Lung (tissue), 12 donors: ENCODE results near the gene RAB13. TPM values are rescaled to one million over a fixed set of nuclear protein-coding genes. Genes with fewer than 3 reads are reported as not detected.

Experiments used
- ATAC-seq: fragments of 200-7000 bp; cut with Tn5 transposase; one replicate; pipeline ENCODE4 v1.9.1; 2020; ENCODE audit warnings: moderate number of reproducible peaks; ENCODE audit not compliant: insufficient read depth, low FRiP score
- DNase-seq, 3 donors: peaks; one replicate each; pipeline ENCODE4 v3.0.0-alpha.2; 2013 to 2017
- H3K27ac ChIP-seq, 2 donors: one replicate each; pipeline ENCODE4 v1.5.1; 2013; ENCODE audit warnings: mild to moderate bottlenecking in 2 of 2, moderate library complexity in 2 of 2, control low read depth in 1 of 2, inconsistent platforms in 1 of 2, low read depth in 1 of 2, low read length in 1 of 2
- H3K27me3 ChIP-seq, 3 donors: one replicate each; pipeline ENCODE4 v1.5.1; 2013; ENCODE audit warnings: low read length in 2 of 3; ENCODE audit not compliant: control insufficient read depth in 3 of 3, insufficient read depth in 3 of 3
- H3K36me3 ChIP-seq, 4 donors: one replicate each; pipeline ENCODE4 v1.5.1; 2013; ENCODE audit warnings: low read length in 4 of 4, mild to moderate bottlenecking in 1 of 4, moderate library complexity in 1 of 4; ENCODE audit not compliant: control insufficient read depth in 4 of 4, insufficient read depth in 4 of 4
- H3K4me1 ChIP-seq, 5 donors: one replicate each; pipeline ENCODE4 v1.5.1; 2013; ENCODE audit warnings: low read length in 5 of 5, mild to moderate bottlenecking in 2 of 5, moderate library complexity in 1 of 5; ENCODE audit not compliant: control insufficient read depth in 5 of 5, insufficient read depth in 5 of 5
- H3K4me3 ChIP-seq: one replicate; pipeline ENCODE4 v1.5.1; 2013; ENCODE audit warnings: mild to moderate bottlenecking, control low read depth, moderate library complexity
- H3K9ac ChIP-seq, 2 donors: one replicate each; pipeline ENCODE4 v1.5.1; 2013; ENCODE audit warnings: low read length in 2 of 2, control low read depth in 1 of 2; ENCODE audit not compliant: insufficient read depth in 1 of 2
- H3K9me3 ChIP-seq, 4 donors: one replicate each; pipeline ENCODE4 v1.5.1; 2013; ENCODE audit warnings: low read length in 3 of 4, mild to moderate bottlenecking in 1 of 4, moderate library complexity in 1 of 4; ENCODE audit not compliant: control insufficient read depth in 4 of 4, insufficient read depth in 3 of 4
- CTCF ChIP-seq: IDR thresholded peaks from 2 replicates; pipeline ENCODE4 v1.5.1; 2012; ENCODE audit warnings: mild to moderate bottlenecking; ENCODE audit errors: control extremely low read depth, extremely low read depth
- WGBS, 2 donors: extraction: QIAGEN DNeasy Blood & Tissue Kit; methylation state at CpG; one replicate each; pipeline ENCODE4 v1.1.7; 2013; 5-methylcytosine and 5-hydroxymethylcytosine counted together
- polyA plus RNA-seq, 2 donors: library from polyadenylated mRNA; stranded (reverse); fragments of 200-250 nt; gene quantifications; one replicate each; pipeline ENCODE4 v1.2.1, GENCODE V29; 2013
- total RNA-seq, 2 donors: library from RNA; depleted of rRNA in 1 of 2; stranded (reverse); fragments of >200 nt in 1 of 2; gene quantifications; one replicate each; pipeline ENCODE4 v1.2.1, GENCODE V29; 2014 to 2021
- donor health status: control.
- donor health status: control.
- donor health status: Bipolar disorder and iron deficiency.
- donor health status: healthy.
- donor health status: DM: yes; HTN: yes; CAD: no.

Gene RAB13
- total and polyA plus RNA-seq, 4 donors, result 54.6 to 229 (median 138) TPM

- H3K9me3 ChIP-seq, result no peaks in the 10 kb centered on the region
- TF ChIP-seq CTCF, result no peak
- H3K36me3 ChIP-seq, result peaks cover 5 to 28% (median 20%) of the 10 kb centered on the region in 4 donors
- ATAC-seq (peak; percentile 97), DNase-seq (peak; percentile 88 to 91 (median 91))
- WGBS, 2 donors, result 0% methylated on average over 73 to 75 of the region's 75 CpGs
- peak within 1 kb of the TSS; percentile 66 to 79 for H3K9ac ChIP-seq
- peak within 1 kb of the TSS; percentile 93 for H3K27ac ChIP-seq
- H3K4me3 ChIP-seq, result peak within 1 kb of the TSS; percentile 93
- peaks cover 0 to 18% (median 7%) of the 10 kb centered on the region in 5 donors for H3K4me1 ChIP-seq
- no peaks in the 10 kb centered on the region for H3K27me3 ChIP-seq
Observed at GRCh38 chr1:153977250-153978240, 8.6 kb downstream of the RAB13 start, which contains the start of gene JTB. JTB (minus strand) TSS chr1:153977674; CDS start chr1:153977252, 422 bp downstream.

DNA sequence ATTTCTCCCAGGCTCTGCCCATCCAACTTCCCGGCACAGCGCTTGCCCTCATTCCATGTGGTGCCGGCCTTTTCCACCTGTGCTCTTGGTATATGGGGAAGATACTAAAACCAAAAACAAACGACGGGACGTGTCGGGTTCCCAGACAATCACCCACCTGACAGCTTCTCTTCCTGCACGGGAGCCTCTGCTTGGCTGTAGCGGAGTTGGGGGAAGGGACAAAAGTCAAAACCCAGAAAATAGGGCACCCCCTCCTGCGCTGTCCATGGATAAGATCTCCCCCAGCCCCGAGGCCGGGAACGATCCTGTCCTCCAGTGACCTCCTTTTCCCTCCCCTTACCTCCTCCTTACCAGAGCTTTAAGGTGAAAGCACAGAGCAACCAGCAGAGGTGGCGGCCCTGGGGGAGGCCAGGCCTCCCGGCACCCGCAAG, 9.3 kb downstream of the RAB13 start:
- no peaks in the 10 kb centered on the region for H3K9me3 ChIP-seq
- no peaks in the 10 kb centered on the region for H3K27me3 ChIP-seq
- DNase-seq, result no peak
- H3K4me3 ChIP-seq, result peak overlapping the region; percentile 93
- H3K27ac ChIP-seq, result peak overlapping the region; percentile 93
- peaks cover 5 to 23% (median 14%) of the 10 kb centered on the region in 4 donors for H3K36me3 ChIP-seq
- TF ChIP-seq CTCF, result no peak
- peak; percentile 13 for ATAC-seq
- peak overlapping the region; percentile 66 to 79 for H3K9ac ChIP-seq
- peaks cover 0 to 18% (median 7%) of the 10 kb centered on the region in 5 donors for H3K4me1 ChIP-seq
- WGBS, 2 donors, result 1% methylated on average over 16 of the region's 16 CpGs

DNA sequence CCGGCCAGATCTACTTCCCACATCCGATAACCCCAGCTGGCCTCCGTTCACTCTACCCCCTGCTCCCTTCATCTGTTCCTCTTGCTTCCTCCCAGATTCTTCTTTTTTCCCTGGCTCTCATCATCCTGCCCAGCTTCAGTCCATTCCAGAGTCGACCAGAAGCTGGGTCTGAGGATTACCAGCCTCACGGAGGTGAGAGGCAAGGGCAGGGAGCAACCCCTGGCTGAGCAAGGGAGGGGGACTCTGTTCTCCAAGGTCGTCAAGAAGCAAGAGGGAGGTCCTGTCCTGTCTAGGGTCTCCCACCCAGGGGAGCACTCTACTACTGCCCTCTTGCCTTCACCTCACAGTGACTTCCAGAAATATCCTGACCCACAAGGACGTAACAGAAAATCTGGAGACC, 12.6 kb downstream of the RAB13 start:
- H3K4me1 ChIP-seq, result peaks cover 0 to 25% (median 7%) of the 10 kb centered on the region in 5 donors
- no peak overlapping the region for H3K4me3 ChIP-seq
- H3K27ac ChIP-seq, result peak overlapping the region in 1 of 2 donors; percentile 31
- no peaks in the 10 kb centered on the region for H3K9me3 ChIP-seq
- peaks cover 5 to 16% (median 14%) of the 10 kb centered on the region in 4 donors for H3K36me3 ChIP-seq
- DNase-seq (no peak), ATAC-seq (no peak)
- no peaks in the 10 kb centered on the region for H3K27me3 ChIP-seq
- no peak overlapping the region for H3K9ac ChIP-seq
- TF ChIP-seq CTCF, result no peak
- WGBS, 2 donors, result 84 to 87% methylated on average over 7 of the region's 7 CpGs
